Upper lobe of left lung (tissue), 4 donors: ENCODE data around the gene OPCML.

Source experiments
- POLR2A ChIP-seq, 4 donors: fragments of 450-650 bp; IDR thresholded peaks; one replicate each; pipeline ENCODE4 v1.5.1; 2016 to 2017; ENCODE audit warnings: antibody characterized with exemption in 4 of 4, mild to moderate bottlenecking in 2 of 4
- TF ChIP-seq, protein P1 (sequence below), 6 experiments: fragments of 450-650 bp in 4 of 6; fragments of 200-600 bp in 2 of 6; sonication (generic) in 2 of 6; IDR thresholded peaks; one replicate each; pipeline ENCODE4 v1.5.1; 2016 to 2019; ENCODE audit warnings: antibody characterized with exemption in 6 of 6

DNA sequence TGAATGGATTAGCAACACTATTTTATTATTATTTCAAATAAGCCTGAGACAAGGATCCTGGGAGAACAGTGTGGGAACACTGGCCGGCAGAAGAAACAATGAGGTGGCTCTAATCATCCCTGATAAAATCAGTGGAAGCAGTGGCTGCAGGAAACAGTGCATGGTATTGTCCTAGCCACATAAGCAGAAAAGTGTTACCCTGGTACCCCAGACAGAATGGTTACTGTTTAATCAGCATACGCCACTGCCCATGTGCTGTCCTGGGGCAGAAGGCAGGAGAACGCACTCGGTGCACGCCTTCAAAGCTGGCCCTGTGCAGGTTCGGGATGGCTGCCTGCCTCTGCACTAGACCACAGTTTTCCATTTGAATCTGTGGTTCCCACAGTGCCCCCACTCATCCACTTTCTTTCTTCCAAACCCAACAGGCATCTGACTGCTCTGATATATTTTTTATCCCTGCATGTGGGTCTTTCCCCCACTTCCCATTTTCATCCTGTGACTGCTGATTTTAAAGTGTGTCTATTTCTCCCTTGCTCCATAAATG, 25.7 kb downstream of the OPCML start:
- TF ChIP-seq POLR2A (IDR thresholded peaks at IDR 0.05): no peak
- TF ChIP-seq, protein P1, sequence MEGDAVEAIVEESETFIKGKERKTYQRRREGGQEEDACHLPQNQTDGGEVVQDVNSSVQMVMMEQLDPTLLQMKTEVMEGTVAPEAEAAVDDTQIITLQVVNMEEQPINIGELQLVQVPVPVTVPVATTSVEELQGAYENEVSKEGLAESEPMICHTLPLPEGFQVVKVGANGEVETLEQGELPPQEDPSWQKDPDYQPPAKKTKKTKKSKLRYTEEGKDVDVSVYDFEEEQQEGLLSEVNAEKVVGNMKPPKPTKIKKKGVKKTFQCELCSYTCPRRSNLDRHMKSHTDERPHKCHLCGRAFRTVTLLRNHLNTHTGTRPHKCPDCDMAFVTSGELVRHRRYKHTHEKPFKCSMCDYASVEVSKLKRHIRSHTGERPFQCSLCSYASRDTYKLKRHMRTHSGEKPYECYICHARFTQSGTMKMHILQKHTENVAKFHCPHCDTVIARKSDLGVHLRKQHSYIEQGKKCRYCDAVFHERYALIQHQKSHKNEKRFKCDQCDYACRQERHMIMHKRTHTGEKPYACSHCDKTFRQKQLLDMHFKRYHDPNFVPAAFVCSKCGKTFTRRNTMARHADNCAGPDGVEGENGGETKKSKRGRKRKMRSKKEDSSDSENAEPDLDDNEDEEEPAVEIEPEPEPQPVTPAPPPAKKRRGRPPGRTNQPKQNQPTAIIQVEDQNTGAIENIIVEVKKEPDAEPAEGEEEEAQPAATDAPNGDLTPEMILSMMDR (IDR thresholded peaks at IDR 0.05): no peak
